BJ (cell line): Measurements from ENCODE around the gene C16orf78. TPM values are rescaled to one million over a fixed set of nuclear protein-coding genes. Genes with fewer than 3 reads are reported as not detected.

Experiments
- CTCF ChIA-PET: fragments of 350-600 bp; formaldehyde crosslinking; extraction: SDS; loops from one replicate; lab custom pipeline; 2021; ENCODE audit warnings: antibody characterized with exemption, inconsistent platforms; lab: Yijun Ruan, JAX
- POLR2A ChIA-PET: fragments of 300-600 bp; sonication (Branson Sonifier 250); formaldehyde crosslinking; extraction: SDS; loops from one replicate; lab custom pipeline; 2021; ENCODE audit warnings: antibody characterized with exemption; lab: Charles Lee
- DNase-seq: peaks from one replicate; pipeline ENCODE4 v3.0.0-alpha.2; 2011; ENCODE audit warnings: low read depth
- H3K27me3 ChIP-seq: 2 replicates; pipeline ENCODE4 v1.6.0; 2011; ENCODE audit warnings: low read length; ENCODE audit not compliant: control insufficient read depth, insufficient read depth
- H3K36me3 ChIP-seq: 2 replicates; pipeline ENCODE4 v1.5.1; 2011; ENCODE audit warnings: low read length; ENCODE audit not compliant: control insufficient read depth, insufficient read depth
- H3K4me3 ChIP-seq: 2 replicates; pipeline ENCODE4 v1.5.1; 2011; ENCODE audit warnings: low read depth, mild to moderate bottlenecking, control low read depth, low read length
- polyA plus RNA-seq: library from polyadenylated mRNA; depleted of rRNA; stranded (reverse); fragments of >200 nt; gene quantifications from 2 replicates; pipeline ENCODE4 v1.2.3, GENCODE V29; 2011; rRNA removed
- TF ChIP-seq, protein P1 (sequence below): IDR thresholded peaks from 2 replicates; pipeline ENCODE4 v1.5.1; 2011; ENCODE audit warnings: low read depth, mild to moderate bottlenecking, control low read depth, inconsistent platforms, low read length, moderate library complexity; ENCODE audit not compliant: insufficient read depth

C16orf78 gene
- polyA plus RNA-seq, 1 experiment = not detected

DNA sequence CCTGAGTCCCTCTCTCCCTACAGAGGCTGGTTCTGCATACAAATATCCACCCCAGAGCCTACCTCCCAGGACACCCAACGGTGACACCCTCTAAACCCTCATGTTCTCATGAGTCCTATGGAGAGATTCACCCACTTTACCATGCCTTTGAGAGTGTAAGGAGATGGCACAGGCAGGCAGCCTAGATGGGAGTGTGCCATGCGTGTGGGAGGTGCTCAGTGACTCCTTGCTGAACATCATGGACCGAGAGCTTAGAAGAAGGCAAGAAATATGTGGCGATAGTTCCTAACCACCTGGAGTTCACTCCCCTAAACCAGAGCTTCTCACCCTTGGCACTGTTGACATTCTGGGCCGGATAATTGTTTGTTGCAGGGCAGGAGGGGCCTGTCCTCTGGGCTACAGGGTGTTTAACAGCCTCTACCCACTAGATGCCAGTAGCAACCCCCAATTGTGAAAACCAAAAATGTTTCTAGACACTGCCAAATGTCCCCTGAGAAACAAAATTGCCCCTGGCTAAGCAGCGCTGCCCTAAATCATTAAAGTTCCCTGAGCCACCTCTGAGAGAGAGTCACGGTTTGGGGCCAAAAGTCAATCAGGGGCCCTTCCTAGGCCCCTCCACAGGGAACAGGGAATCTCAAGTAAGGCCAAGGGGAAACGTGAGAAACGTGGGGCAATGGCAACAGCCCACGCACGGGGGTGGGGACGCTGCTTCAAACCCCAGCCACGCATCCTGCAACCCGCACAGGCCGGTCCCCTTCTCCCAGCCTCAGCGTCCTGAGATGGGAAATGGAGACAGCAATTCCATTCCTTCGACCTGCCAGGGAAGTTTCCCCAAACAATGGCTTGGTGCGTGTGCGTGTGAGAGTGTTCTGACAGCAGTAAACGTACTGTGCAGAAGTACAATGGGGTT, 66.8 kb downstream of the C16orf78 start:
- Histone ChIP-seq H3K27me3 (no peaks in the 10 kb centered on the region), H3K36me3 (no peaks in the 10 kb centered on the region), H3K4me3 (no peak overlapping the region)
- DNase-seq = no peak
- ChIA-PET CTCF (no interaction called here), POLR2A (no interaction called here)
- TF ChIP-seq, protein P1, sequence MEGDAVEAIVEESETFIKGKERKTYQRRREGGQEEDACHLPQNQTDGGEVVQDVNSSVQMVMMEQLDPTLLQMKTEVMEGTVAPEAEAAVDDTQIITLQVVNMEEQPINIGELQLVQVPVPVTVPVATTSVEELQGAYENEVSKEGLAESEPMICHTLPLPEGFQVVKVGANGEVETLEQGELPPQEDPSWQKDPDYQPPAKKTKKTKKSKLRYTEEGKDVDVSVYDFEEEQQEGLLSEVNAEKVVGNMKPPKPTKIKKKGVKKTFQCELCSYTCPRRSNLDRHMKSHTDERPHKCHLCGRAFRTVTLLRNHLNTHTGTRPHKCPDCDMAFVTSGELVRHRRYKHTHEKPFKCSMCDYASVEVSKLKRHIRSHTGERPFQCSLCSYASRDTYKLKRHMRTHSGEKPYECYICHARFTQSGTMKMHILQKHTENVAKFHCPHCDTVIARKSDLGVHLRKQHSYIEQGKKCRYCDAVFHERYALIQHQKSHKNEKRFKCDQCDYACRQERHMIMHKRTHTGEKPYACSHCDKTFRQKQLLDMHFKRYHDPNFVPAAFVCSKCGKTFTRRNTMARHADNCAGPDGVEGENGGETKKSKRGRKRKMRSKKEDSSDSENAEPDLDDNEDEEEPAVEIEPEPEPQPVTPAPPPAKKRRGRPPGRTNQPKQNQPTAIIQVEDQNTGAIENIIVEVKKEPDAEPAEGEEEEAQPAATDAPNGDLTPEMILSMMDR = no peak

DNA sequence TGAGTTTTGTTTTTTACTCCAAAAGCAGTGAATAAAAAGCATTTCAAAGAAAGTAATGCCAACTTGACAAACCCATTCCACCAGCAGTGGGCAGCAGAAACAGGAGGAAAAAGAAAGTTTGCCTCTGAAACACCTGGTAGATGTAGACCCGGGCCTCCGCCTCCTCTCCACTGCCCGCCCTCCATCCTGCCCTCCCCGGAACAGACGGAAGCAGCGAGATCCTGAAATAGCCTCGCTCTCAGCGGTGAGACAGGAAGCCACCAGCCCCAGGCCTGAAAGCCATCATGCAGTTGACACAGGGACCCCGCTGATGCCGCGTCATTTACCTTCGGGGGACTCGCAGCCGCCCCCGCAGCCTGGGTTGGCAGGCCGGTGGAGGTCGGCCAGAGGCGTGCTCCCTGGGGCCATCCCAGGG, 67.8 kb downstream of the C16orf78 start:
- ChIA-PET CTCF (no interaction called here), POLR2A (no interaction called here)
- H3K4me3 ChIP-seq = no peak overlapping the region

DNA sequence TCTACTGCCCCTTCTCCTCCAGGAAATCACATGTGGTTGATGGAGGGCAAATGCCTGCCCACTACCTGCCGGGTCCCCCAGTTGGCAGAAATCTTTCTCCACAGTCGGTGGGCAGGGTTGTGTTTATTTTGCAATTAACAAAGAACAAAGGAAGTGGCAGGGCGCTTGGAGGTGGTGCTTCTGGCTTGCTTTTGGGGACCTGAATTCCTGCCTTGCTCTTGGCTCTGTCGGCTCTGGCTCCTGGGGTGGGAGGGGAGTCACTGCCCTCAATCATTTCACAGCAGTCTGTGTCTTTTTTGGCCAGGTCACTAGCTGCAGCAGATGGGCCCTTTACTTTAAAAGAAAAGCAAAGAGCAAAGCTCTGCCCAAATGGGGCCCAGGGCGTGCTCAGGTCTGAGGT, 69.2 kb downstream of the C16orf78 start:
- ChIA-PET CTCF (no interaction called here), POLR2A (no interaction called here)
- Histone ChIP-seq H3K27me3 (no peaks in the 10 kb centered on the region), H3K36me3 (no peaks in the 10 kb centered on the region), H3K4me3 (no peak overlapping the region)
- no peak for DNase-seq
- TF ChIP-seq, protein P1 = no peak

More for the DNA sequence above, 67.8 kb downstream of the C16orf78 start:
- no peak for DNase-seq
- TF ChIP-seq, protein P1 = no peak
- Histone ChIP-seq H3K36me3 (no peaks in the 10 kb centered on the region), H3K27me3 (no peaks in the 10 kb centered on the region)

DNA sequence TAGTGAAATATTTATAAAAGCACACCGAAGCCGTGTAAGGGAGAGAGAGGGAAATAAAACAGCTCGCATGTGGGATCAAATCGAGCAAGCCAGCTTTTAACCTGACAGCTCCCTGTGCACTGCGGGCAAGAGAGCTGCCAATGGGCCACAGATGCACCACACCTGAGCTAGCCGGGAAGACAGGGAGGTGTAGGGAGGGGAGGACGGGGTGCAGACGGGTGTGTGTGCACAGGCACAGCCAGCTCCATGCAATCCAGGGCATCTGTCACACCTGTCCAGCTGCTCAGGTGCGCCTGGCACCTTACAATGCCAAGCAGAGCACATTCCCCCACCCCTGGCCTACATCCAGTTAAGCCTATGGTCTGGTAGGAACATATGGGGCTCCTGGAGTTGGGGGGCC, 70.0 kb downstream of the C16orf78 start:
- POLR2A ChIA-PET = no interaction called here
- CTCF ChIA-PET = no interaction called here
- DNase-seq = no peak

DNA sequence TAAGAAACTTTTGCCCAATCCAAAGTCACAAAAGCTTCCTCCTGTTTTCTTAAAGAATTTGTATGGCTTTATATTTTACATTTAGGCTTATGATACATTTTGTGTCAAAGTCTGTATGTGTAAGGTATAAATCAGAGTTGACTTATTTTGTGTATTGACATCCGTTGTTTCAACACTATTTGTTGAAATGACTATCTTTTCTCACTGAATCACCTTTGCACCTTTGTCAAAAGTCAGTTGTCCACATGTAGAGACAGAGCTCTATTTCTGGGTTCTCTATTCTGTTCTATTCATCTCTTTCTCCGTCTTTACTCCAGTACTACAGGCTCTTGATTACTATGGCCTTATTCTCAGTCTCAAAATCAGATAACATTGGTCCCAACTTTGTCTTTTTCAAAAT, 73.2 kb downstream of the C16orf78 start:
- no peak overlapping the region for H3K4me3 ChIP-seq
- CTCF ChIA-PET = no interaction called here
- POLR2A ChIA-PET = no interaction called here
- TF ChIP-seq, protein P1 = no peak
- no peaks in the 10 kb centered on the region for H3K36me3 ChIP-seq
- DNase-seq = no peak
- no peaks in the 10 kb centered on the region for H3K27me3 ChIP-seq

More for the DNA sequence above, 70.0 kb downstream of the C16orf78 start:
- Histone ChIP-seq H3K27me3 (no peaks in the 10 kb centered on the region), H3K4me3 (no peak overlapping the region), H3K36me3 (no peaks in the 10 kb centered on the region)
- TF ChIP-seq, protein P1 = no peak

Other genes with a start within 250 kb of the C16orf78 start
- not detected in 2 replicates for gene CBLN1, start 92.0 kb upstream of the C16orf78 start, polyA plus RNA-seq